IMR-90 (cell line): Measurements from ENCODE around the gene PTPRG. TPM values are rescaled to one million over a fixed set of nuclear protein-coding genes. Genes with fewer than 3 reads are reported as not detected.

Experiments
- ATAC-seq: fragments of 200-7000 bp; cut with Tn5 transposase; 2 replicates; pipeline ENCODE4 v1.9.1; 2020; ENCODE audit warnings: low read depth, mild to moderate bottlenecking, moderate library complexity
- BruUV-seq: library from RNA; stranded (reverse); fragments of 400-500 nt; replicated peaks from 2 replicates; lab custom pipeline; 2021; lab: Mats Ljungman, UMichigan
- CTCF ChIA-PET: fragments of 300-600 bp; formaldehyde crosslinking; extraction: SDS; loops from one replicate; lab custom pipeline; 2021; ENCODE audit warnings: antibody characterized with exemption; lab: Yijun Ruan, JAX
- POLR2A ChIA-PET: fragments of 300-600 bp; sonication (Branson Sonifier 250); formaldehyde crosslinking; loops from one replicate; lab custom pipeline; 2022; ENCODE audit warnings: antibody characterized with exemption; ENCODE audit not compliant: unreplicated experiment; lab: Charles Lee
- DNase-seq: peaks from one replicate; pipeline ENCODE4 v3.0.0; 2013
- H2AFZ ChIP-seq: replicated peaks from 2 replicates; pipeline ENCODE3; 2013; ENCODE audit warnings: low read length, mild to moderate bottlenecking; ENCODE audit not compliant: poor library complexity
- H2AK5ac ChIP-seq: 2 replicates; pipeline ENCODE4 v1.6.1; 2013; ENCODE audit warnings: low read depth, low read length, inconsistent platforms
- H2AK9ac ChIP-seq: replicated peaks from 2 replicates; pipeline ENCODE3; 2013; ENCODE audit warnings: mild to moderate bottlenecking, low read depth, low read length, moderate library complexity; ENCODE audit not compliant: poor library complexity
- H2BK120ac ChIP-seq: 2 replicates; pipeline ENCODE4 v1.6.1; 2013; ENCODE audit warnings: low read depth, low read length, inconsistent platforms
- H2BK15ac ChIP-seq: 3 replicates; pipeline ENCODE4 v1.6.1; 2013; ENCODE audit warnings: low read depth, low read length, inconsistent platforms
- H2BK20ac ChIP-seq: 2 replicates; pipeline ENCODE4 v1.6.1; 2013; ENCODE audit warnings: low read depth, mild to moderate bottlenecking, inconsistent platforms, low read length, moderate library complexity
- H2BK5ac ChIP-seq: 2 replicates; pipeline ENCODE4 v1.6.1; 2013; ENCODE audit warnings: mild to moderate bottlenecking, low read depth, low read length, inconsistent platforms; ENCODE audit not compliant: poor library complexity, severe bottlenecking
- H3K14ac ChIP-seq: replicated peaks from 2 replicates; pipeline ENCODE4 v1.6.1; 2013; ENCODE audit warnings: low read depth, low read length, inconsistent platforms
- H3K18ac ChIP-seq: 2 replicates; pipeline ENCODE4 v1.6.1; 2013; ENCODE audit warnings: low read depth, low read length, control low read depth
- H3K23ac ChIP-seq: 2 replicates; pipeline ENCODE4 v1.6.1; 2013; ENCODE audit warnings: low read depth, low read length, inconsistent platforms
- H3K27ac ChIP-seq: 2 replicates; pipeline ENCODE4 v1.5.1; 2013; ENCODE audit warnings: mild to moderate bottlenecking, control low read depth, low read length; ENCODE audit not compliant: insufficient read depth
- H3K27me3 ChIP-seq: 2 replicates; pipeline ENCODE4 v1.6.1; 2013; ENCODE audit warnings: low read length; ENCODE audit not compliant: control insufficient read depth, insufficient read depth
- H3K36me3 ChIP-seq: 2 replicates; pipeline ENCODE4 v1.6.1; 2013; ENCODE audit warnings: low read length, mixed read lengths; ENCODE audit not compliant: control insufficient read depth, insufficient read depth
- H3K4ac ChIP-seq: 2 replicates; pipeline ENCODE4 v1.6.1; 2013; ENCODE audit warnings: low read depth, low read length, inconsistent platforms
- H3K4me1 ChIP-seq: 2 replicates; pipeline ENCODE4 v1.6.1; 2013; ENCODE audit warnings: low read length, mixed read lengths; ENCODE audit not compliant: control insufficient read depth, insufficient read depth
- H3K4me2 ChIP-seq: 2 replicates; pipeline ENCODE4 v1.6.1; 2013; ENCODE audit warnings: low read depth, mild to moderate bottlenecking, control low read depth, low read length, moderate library complexity
- H3K4me3 ChIP-seq: 2 replicates; pipeline ENCODE4 v1.5.1; 2013; ENCODE audit warnings: low read depth, mild to moderate bottlenecking, control low read depth, low read length, moderate library complexity; ENCODE audit not compliant: insufficient read depth
- H3K56ac ChIP-seq: 2 replicates; pipeline ENCODE4 v1.6.1; 2013; ENCODE audit warnings: low read length, inconsistent platforms; ENCODE audit not compliant: insufficient read depth; ENCODE audit errors: extremely low read depth
- H3K79me1 ChIP-seq, 2 experiments: 2 replicates each; pipeline ENCODE4 v1.6.1; 2013; ENCODE audit warnings: low read length in 2 of 2, inconsistent platforms in 1 of 2, low read depth in 1 of 2
- H3K9ac ChIP-seq: 2 replicates; pipeline ENCODE4 v1.6.1; 2013; ENCODE audit warnings: low read depth, low read length, control low read depth
- H3K9me1 ChIP-seq: 2 replicates; pipeline ENCODE4 v1.6.1; 2013; ENCODE audit warnings: low read length, inconsistent platforms; ENCODE audit not compliant: insufficient read depth
- H3K9me3 ChIP-seq: 2 replicates; pipeline ENCODE4 v1.6.1; 2013; ENCODE audit warnings: low read length; ENCODE audit not compliant: control insufficient read depth, insufficient read depth
- H4K20me1 ChIP-seq: 2 replicates; pipeline ENCODE4 v1.6.1; 2013; ENCODE audit warnings: low read length, inconsistent platforms; ENCODE audit not compliant: insufficient read depth
- H4K5ac ChIP-seq: 2 replicates; pipeline ENCODE4 v1.6.1; 2013; ENCODE audit warnings: mild to moderate bottlenecking, low read depth, low read length, control low read depth
- H4K8ac ChIP-seq, 2 experiments: 2 replicates each; pipeline ENCODE4 v1.6.1; 2013; ENCODE audit warnings: low read depth in 2 of 2, low read length in 2 of 2, control low read depth in 1 of 2, inconsistent platforms in 1 of 2
- H4K91ac ChIP-seq: 2 replicates; pipeline ENCODE4 v1.6.1; 2013; ENCODE audit warnings: low read depth, low read length, inconsistent platforms; ENCODE audit not compliant: insufficient read depth
- BHLHE40 ChIP-seq: fragments of 150-350 bp; IDR thresholded peaks from 2 replicates; pipeline ENCODE4 v1.6.1; 2016; ENCODE audit warnings: mild to moderate bottlenecking, low read depth, low read length
- CEBPB ChIP-seq: IDR thresholded peaks from 2 replicates; pipeline ENCODE4 v1.6.1; 2012; ENCODE audit warnings: low read depth, low read length, improper control_type of control experiment
- CHD1 ChIP-seq: IDR thresholded peaks from 2 replicates; pipeline ENCODE4 v1.6.1; 2012; ENCODE audit warnings: low read depth, low read length, improper control_type of control experiment
- CTCF ChIP-seq: conservative IDR thresholded peaks from 2 replicates; pipeline ENCODE4 v1.5.1; 2012; ENCODE audit warnings: mild to moderate bottlenecking, low read depth, low read length, improper control_type of control experiment
- ELK1 ChIP-seq: fragments of 150-350 bp; IDR thresholded peaks from 2 replicates; pipeline ENCODE4 v1.6.1; 2016; ENCODE audit warnings: low read depth, mild to moderate bottlenecking, low read length, moderate library complexity, borderline replicate concordance
- FOS ChIP-seq: fragments of 150-350 bp; IDR thresholded peaks from 2 replicates; pipeline ENCODE4 v1.6.1; 2016; ENCODE audit warnings: low read depth, low read length
- MAFK ChIP-seq: IDR thresholded peaks from 2 replicates; pipeline ENCODE4 v1.6.1; 2012; ENCODE audit warnings: low read depth, low read length, improper control_type of control experiment
- MAZ ChIP-seq: IDR thresholded peaks from 2 replicates; pipeline ENCODE4 v1.6.1; 2012; ENCODE audit warnings: low read depth, mild to moderate bottlenecking, low read length, improper control_type of control experiment, moderate library complexity, borderline replicate concordance
- MXI1 ChIP-seq: IDR thresholded peaks from 2 replicates; pipeline ENCODE4 v1.6.1; 2012; ENCODE audit warnings: low read depth, mild to moderate bottlenecking, low read length, moderate library complexity, borderline replicate concordance
- NFE2L2 ChIP-seq: fragments of 150-350 bp; IDR thresholded peaks from 2 replicates; pipeline ENCODE4 v1.6.1; 2016; ENCODE audit warnings: low read depth, mild to moderate bottlenecking, low read length
- POLR2A ChIP-seq: IDR thresholded peaks from 2 replicates; pipeline ENCODE4 v1.6.1; 2012; ENCODE audit warnings: mild to moderate bottlenecking, low read depth, low read length
- RAD21 ChIP-seq: IDR thresholded peaks from 2 replicates; pipeline ENCODE4 v1.6.1; 2012; ENCODE audit warnings: low read length, improper control_type of control experiment
- RCOR1 ChIP-seq: IDR thresholded peaks from 2 replicates; pipeline ENCODE4 v1.6.1; 2012; ENCODE audit warnings: mild to moderate bottlenecking, low read length, improper control_type of control experiment; ENCODE audit not compliant: insufficient replicate concordance
- RFX5 ChIP-seq: IDR thresholded peaks from 2 replicates; pipeline ENCODE4 v1.8.0; 2012; ENCODE audit warnings: low read depth, mild to moderate bottlenecking, low read length, moderate library complexity
- SMC3 ChIP-seq: fragments of 150-350 bp; IDR thresholded peaks from 2 replicates; pipeline ENCODE4 v1.6.1; 2016; ENCODE audit warnings: low read depth, mild to moderate bottlenecking, antibody characterized with exemption, low read length, moderate library complexity
- USF2 ChIP-seq: fragments of 150-350 bp; IDR thresholded peaks from 2 replicates; pipeline ENCODE4 v1.6.1; 2017; ENCODE audit warnings: mild to moderate bottlenecking, antibody characterized with exemption, low read length, low read depth
- WGBS, 2 experiments: methylation state at CpG; one replicate each; pipeline versions ENCODE4 v1.1.5 to v1.1.7; 2013; ENCODE audit warnings: missing lambda C conversion rate in 2 of 2; ENCODE audit not compliant: insufficient read length in 1 of 2; ENCODE audit errors: extremely low coverage in 2 of 2; 5-methylcytosine and 5-hydroxymethylcytosine counted together
- dilution Hi-C: fragments of 300-500 bp; cut with HindIII; formaldehyde crosslinking; loops from one replicate; pipeline ENCODE4 v1.14.3; 2018; ENCODE audit warnings: low sequenced_read_pairs; ENCODE audit not compliant: unreplicated experiment
- in situ Hi-C: fragments of 300-500 bp; cut with MboI; formaldehyde crosslinking; loops from 3 replicates; pipeline ENCODE4 v1.14.3; 2019; ENCODE audit warnings: low sequenced_read_pairs, inconsistent platforms, mixed read lengths
- intact Hi-C: fragments of 100-400 bp; cut with micrococcal nuclease; formaldehyde crosslinking; loops from 2 replicates; pipeline ENCODE4 v1.10.0; 2022
- polyA plus RNA-seq, 3 experiments: library from polyadenylated mRNA; depleted of rRNA; stranded (reverse); fragments of >200 nt; gene quantifications; 2 replicates each; pipeline ENCODE4 v1.2.3, GENCODE V29; 2012; ENCODE audit warnings: low replicate concordance in 1 of 3
- total RNA-seq: library from RNA; depleted of rRNA; stranded (reverse); fragments of >200 nt; gene quantifications from 2 replicates; pipeline ENCODE4 v1.2.3, GENCODE V29; 2012

PTPRG gene
- total and polyA plus RNA-seq, 2 of the 4 experiments (the other 2 are of a cell fraction) = 7.7 to 31.0 TPM

GRCh38 chr3:62287392-62287927 is 726.1 kb downstream of the PTPRG start:
- WGBS, 2 experiments = no CpG with 5 or more reads among the region's 4 CpGs
- H2BK5ac ChIP-seq = no peak overlapping the region
- no peaks in the 10 kb centered on the region for H3K4me1 ChIP-seq
- no peak overlapping the region for H2AK9ac ChIP-seq
- H2AK5ac ChIP-seq = no peak overlapping the region
- H3K56ac ChIP-seq = no peak overlapping the region
- CTCF ChIA-PET = no interaction called here
- no peak overlapping the region for H2BK120ac ChIP-seq
- no peak for TF ChIP-seq NFE2L2
- no peak for TF ChIP-seq BHLHE40
- no peak for TF ChIP-seq MAZ
- no peak for TF ChIP-seq SMC3
- no peak for TF ChIP-seq USF2
- no peak for TF ChIP-seq POLR2A
- TF ChIP-seq MAFK = no peak
- TF ChIP-seq FOS = no peak
- no peak for TF ChIP-seq ELK1
- TF ChIP-seq CEBPB = no peak
- no peak for TF ChIP-seq CTCF
- TF ChIP-seq RFX5 = no peak
- TF ChIP-seq MXI1 = no peak
- TF ChIP-seq CHD1 = no peak
- TF ChIP-seq RCOR1 = no peak
- no peak for TF ChIP-seq RAD21
- H3K9ac ChIP-seq = no peak overlapping the region
- ATAC-seq = no peak
- POLR2A ChIA-PET = no interaction called here
- H3K4me3 ChIP-seq = no peak overlapping the region
- no peak for DNase-seq
- H3K36me3 ChIP-seq = peaks cover 4% of the 10 kb centered on the region
- intact Hi-C loops (no loop called here), in situ Hi-C loops (no loop called here), dilution Hi-C loops (no loop called here)
- H3K9me3 ChIP-seq = no peaks in the 10 kb centered on the region
- H2AFZ ChIP-seq = no peak overlapping the region
- H4K20me1 ChIP-seq = no peaks in the 10 kb centered on the region
- H3K14ac ChIP-seq = no peak overlapping the region
- no peak overlapping the region for H3K4me2 ChIP-seq
- H2BK15ac ChIP-seq = no peak overlapping the region
- no peaks in the 10 kb centered on the region for H3K79me1 ChIP-seq
- no peak overlapping the region for H4K5ac ChIP-seq
- no peak overlapping the region for H3K27ac ChIP-seq
- no peak overlapping the region for H3K18ac ChIP-seq
- no peaks in the 10 kb centered on the region for H3K27me3 ChIP-seq
- H3K9me1 ChIP-seq = no peaks in the 10 kb centered on the region
- no peak overlapping the region for H3K23ac ChIP-seq
- no peak overlapping the region for H4K8ac ChIP-seq
- H2BK20ac ChIP-seq = no peak overlapping the region
- no peak overlapping the region for H4K91ac ChIP-seq
- BruUV-seq = no TSS peak
- H3K4ac ChIP-seq = no peak overlapping the region
